Osteoblast (primary cell): ENCODE measurements around the gene TRIM37. TPM values are rescaled to one million over a fixed set of nuclear protein-coding genes. Genes with fewer than 3 reads are reported as not detected.

Experiments
- DNase-seq: peaks from one replicate; pipeline ENCODE4 v3.0.0; 2011; ENCODE audit warnings: low spot score, mixed read lengths; ENCODE audit not compliant: insufficient read length; ENCODE audit errors: missing footprints
- H2AFZ ChIP-seq: 2 replicates; pipeline ENCODE4 v1.6.0; 2011; ENCODE audit warnings: mild to moderate bottlenecking, low read length
- H3K27ac ChIP-seq: 2 replicates; pipeline ENCODE4 v1.5.1; 2011; ENCODE audit warnings: mild to moderate bottlenecking, low read depth, low read length, moderate library complexity
- H3K27me3 ChIP-seq: 2 replicates; pipeline ENCODE4 v1.6.0; 2012; ENCODE audit warnings: mild to moderate bottlenecking, control low read depth, inconsistent platforms, low read length, moderate library complexity; ENCODE audit not compliant: insufficient read depth
- H3K36me3 ChIP-seq: 2 replicates; pipeline ENCODE4 v1.5.1; 2011; ENCODE audit warnings: mild to moderate bottlenecking, low read length, control low read depth, moderate library complexity; ENCODE audit not compliant: insufficient read depth
- H3K4me1 ChIP-seq: 2 replicates; pipeline ENCODE4 v1.5.1; 2011; ENCODE audit warnings: mild to moderate bottlenecking, low read length, control low read depth, moderate library complexity; ENCODE audit not compliant: insufficient read depth
- H3K4me2 ChIP-seq: 2 replicates; pipeline ENCODE4 v1.6.0; 2011; ENCODE audit warnings: mild to moderate bottlenecking, low read length; ENCODE audit not compliant: insufficient read depth
- H3K4me3 ChIP-seq: fragments of 200-600 bp; sonication (generic); 3 replicates; pipeline ENCODE4 v1.5.1; 2012; ENCODE audit warnings: mild to moderate bottlenecking, low read length, inconsistent platforms; ENCODE audit not compliant: insufficient read depth
- H3K79me2 ChIP-seq: 2 replicates; pipeline ENCODE4 v1.6.0; 2012; ENCODE audit warnings: mild to moderate bottlenecking, low read length, control low read depth, inconsistent platforms; ENCODE audit not compliant: insufficient read depth
- H3K9me3 ChIP-seq: 2 replicates; pipeline ENCODE4 v1.5.1; 2011; ENCODE audit warnings: low read depth, low read length, control low read depth
- H4K20me1 ChIP-seq: 2 replicates; pipeline ENCODE4 v1.6.0; 2012; ENCODE audit warnings: mild to moderate bottlenecking, low read length, control low read depth; ENCODE audit not compliant: insufficient read depth
- total RNA-seq: library from RNA; depleted of rRNA; stranded (reverse); fragments of >200 nt; gene quantifications from 2 replicates; pipeline ENCODE4 v1.2.3, GENCODE V29; 2012
- TF ChIP-seq, protein P1 (sequence below): IDR thresholded peaks from 2 replicates; pipeline ENCODE4 v1.5.1; 2011; ENCODE audit warnings: mild to moderate bottlenecking, low read depth, low read length, moderate library complexity; ENCODE audit errors: extremely low read depth

Gene TRIM37
- total RNA-seq, 1 donor = 40.5 TPM

DNA sequence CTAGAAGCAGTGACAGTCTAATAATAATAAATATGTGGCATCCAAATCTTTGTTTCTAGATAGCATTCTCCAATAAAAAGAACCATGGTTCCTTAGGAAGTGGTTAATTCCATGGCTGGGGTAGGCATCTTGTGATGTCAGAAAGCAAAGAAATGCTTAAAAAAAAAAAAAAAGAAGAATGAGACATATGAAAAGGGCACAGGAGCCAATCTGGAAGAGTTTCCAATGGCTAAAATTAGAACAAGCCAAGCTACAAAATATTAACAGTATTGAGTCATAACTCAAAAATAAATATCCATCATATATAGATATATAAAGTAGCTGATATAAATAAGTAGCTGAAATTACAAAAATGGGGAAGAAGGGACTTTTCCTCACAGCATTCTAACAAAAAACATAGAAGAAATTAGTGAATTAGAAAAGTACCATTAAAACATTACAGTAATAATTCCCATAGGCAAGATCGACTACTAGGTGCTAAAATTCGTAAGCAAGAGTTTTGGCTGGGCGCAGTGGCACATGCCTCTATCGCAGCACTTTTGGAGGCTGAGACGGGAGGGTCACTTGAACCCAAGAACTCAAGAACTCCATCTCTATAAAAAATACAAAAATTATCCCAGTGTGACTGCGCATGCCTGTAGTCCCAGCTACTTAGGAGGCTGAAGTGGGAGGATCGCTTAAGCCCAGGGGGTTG, 111.3 kb downstream of the TRIM37 start:
- H3K36me3 ChIP-seq = peaks cover 12% of the 10 kb centered on the region
- no peak overlapping the region for H3K4me3 ChIP-seq
- TF ChIP-seq, protein P1, sequence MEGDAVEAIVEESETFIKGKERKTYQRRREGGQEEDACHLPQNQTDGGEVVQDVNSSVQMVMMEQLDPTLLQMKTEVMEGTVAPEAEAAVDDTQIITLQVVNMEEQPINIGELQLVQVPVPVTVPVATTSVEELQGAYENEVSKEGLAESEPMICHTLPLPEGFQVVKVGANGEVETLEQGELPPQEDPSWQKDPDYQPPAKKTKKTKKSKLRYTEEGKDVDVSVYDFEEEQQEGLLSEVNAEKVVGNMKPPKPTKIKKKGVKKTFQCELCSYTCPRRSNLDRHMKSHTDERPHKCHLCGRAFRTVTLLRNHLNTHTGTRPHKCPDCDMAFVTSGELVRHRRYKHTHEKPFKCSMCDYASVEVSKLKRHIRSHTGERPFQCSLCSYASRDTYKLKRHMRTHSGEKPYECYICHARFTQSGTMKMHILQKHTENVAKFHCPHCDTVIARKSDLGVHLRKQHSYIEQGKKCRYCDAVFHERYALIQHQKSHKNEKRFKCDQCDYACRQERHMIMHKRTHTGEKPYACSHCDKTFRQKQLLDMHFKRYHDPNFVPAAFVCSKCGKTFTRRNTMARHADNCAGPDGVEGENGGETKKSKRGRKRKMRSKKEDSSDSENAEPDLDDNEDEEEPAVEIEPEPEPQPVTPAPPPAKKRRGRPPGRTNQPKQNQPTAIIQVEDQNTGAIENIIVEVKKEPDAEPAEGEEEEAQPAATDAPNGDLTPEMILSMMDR = no peak
- DNase-seq = peak; percentile 71
- peak overlapping the region; percentile 59 for H3K27ac ChIP-seq
- no peak overlapping the region for H2AFZ ChIP-seq
- H3K4me1 ChIP-seq = peaks cover 38% of the 10 kb centered on the region
- H3K79me2 ChIP-seq = no peaks in the 10 kb centered on the region
- no peaks in the 10 kb centered on the region for H3K9me3 ChIP-seq
- no peak overlapping the region for H3K4me2 ChIP-seq
- no peaks in the 10 kb centered on the region for H4K20me1 ChIP-seq
- no peaks in the 10 kb centered on the region for H3K27me3 ChIP-seq

DNA sequence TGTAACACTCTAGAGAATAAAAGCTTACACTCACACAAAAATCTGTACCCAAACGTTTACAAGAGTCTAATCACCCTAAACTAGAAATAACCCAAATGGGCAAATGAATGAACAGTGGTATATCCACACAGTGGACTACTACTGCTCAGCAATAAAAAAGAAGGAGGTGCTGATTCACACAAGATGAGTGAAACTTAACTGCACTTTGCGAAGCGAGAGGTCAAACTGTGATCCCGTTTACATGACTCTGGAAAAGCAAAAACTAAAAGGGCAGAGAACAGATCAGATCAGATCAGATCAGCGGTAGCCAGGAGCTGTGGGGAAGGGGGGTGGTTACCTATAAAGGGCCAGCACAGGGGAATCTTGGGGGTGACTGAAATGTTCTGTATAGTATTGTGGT, 113.4 kb downstream of the TRIM37 start:
- Histone ChIP-seq H4K20me1 (no peaks in the 10 kb centered on the region), H3K4me1 (peaks cover 38% of the 10 kb centered on the region), H3K27me3 (no peaks in the 10 kb centered on the region), H3K4me2 (no peak overlapping the region), H3K27ac (peak overlapping the region; percentile 52), H2AFZ (no peak overlapping the region), H3K79me2 (no peaks in the 10 kb centered on the region), H3K4me3 (no peak overlapping the region), H3K36me3 (no peaks in the 10 kb centered on the region), H3K9me3 (no peaks in the 10 kb centered on the region)
- peak; percentile 73 for DNase-seq
- TF ChIP-seq, protein P1 = no peak

DNA sequence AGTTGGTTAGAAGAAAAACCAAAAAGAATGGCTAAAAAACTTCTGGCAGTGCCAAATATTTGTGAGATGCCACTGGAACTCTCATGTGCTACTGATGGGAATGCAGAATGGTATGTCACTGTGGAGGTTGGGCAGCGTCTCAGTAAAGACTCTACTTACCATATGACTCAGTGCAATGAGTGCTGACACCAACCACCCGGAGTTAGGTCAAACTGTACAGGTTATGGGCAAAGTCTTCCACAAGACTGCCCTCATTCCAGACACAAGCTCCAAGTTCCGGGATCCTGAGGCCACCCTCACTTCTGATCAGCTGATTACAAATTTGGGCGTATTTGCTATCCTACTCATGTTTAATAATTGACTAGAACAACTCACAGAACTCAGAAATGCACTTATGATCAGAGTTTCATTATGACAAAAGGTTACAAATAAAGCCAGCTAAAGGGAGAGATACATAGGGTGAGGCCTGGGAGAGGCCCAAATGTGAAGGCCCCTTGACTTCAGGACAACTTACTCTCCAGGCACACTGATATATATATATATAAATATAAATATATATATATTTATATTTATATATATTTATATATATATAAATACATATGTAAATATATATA, 114.9 kb downstream of the TRIM37 start:
- H3K27me3 ChIP-seq = no peaks in the 10 kb centered on the region
- TF ChIP-seq, protein P1 = no peak
- no peaks in the 10 kb centered on the region for H4K20me1 ChIP-seq
- no peaks in the 10 kb centered on the region for H3K36me3 ChIP-seq
- peak overlapping the region; percentile 60 for H3K27ac ChIP-seq
- H2AFZ ChIP-seq = no peak overlapping the region
- DNase-seq = peak; percentile 25
- peak overlapping the region; percentile 4 for H3K4me2 ChIP-seq
- no peaks in the 10 kb centered on the region for H3K9me3 ChIP-seq
- H3K4me1 ChIP-seq = peaks cover 34% of the 10 kb centered on the region
- H3K4me3 ChIP-seq = no peak overlapping the region
- no peaks in the 10 kb centered on the region for H3K79me2 ChIP-seq

- H2AFZ ChIP-seq = no peak overlapping the region
- H3K27ac ChIP-seq = no peak overlapping the region
- H3K4me2 ChIP-seq = no peak overlapping the region
- no peaks in the 10 kb centered on the region for H3K36me3 ChIP-seq
- DNase-seq = no peak
- H3K4me1 ChIP-seq = peaks cover 30% of the 10 kb centered on the region
- H4K20me1 ChIP-seq = no peaks in the 10 kb centered on the region
- no peaks in the 10 kb centered on the region for H3K9me3 ChIP-seq
- TF ChIP-seq, protein P1 = no peak
- no peak overlapping the region for H3K4me3 ChIP-seq
- H3K79me2 ChIP-seq = no peaks in the 10 kb centered on the region
- H3K27me3 ChIP-seq = no peaks in the 10 kb centered on the region
These were observed 117.1 kb downstream of the TRIM37 start for GRCh38 chr17:58989629-58990028.
